BLaER1 (cell line): ENCODE measurements around the gene SPG21.

Experiments
- H3K27ac ChIP-seq: shearing (Covaris generic); formaldehyde crosslinking; 2 replicates; pipeline ENCODE4 v1.8.1; 2022
- H3K27me3 ChIP-seq: shearing (Covaris generic); formaldehyde crosslinking; 2 replicates; pipeline ENCODE4 v1.8.1; 2022
- H3K36me3 ChIP-seq: shearing (Covaris generic); formaldehyde crosslinking; 2 replicates; pipeline ENCODE4 v1.8.1; 2022
- H3K4me1 ChIP-seq: shearing (Covaris generic); formaldehyde crosslinking; 2 replicates; pipeline ENCODE4 v1.8.1; 2022
- H3K4me2 ChIP-seq: shearing (Covaris generic); formaldehyde crosslinking; 2 replicates; pipeline ENCODE4 v1.8.1; 2022
- H3K4me3 ChIP-seq: shearing (Covaris generic); formaldehyde crosslinking; 2 replicates; pipeline ENCODE4 v1.8.1; 2022
- H3K9ac ChIP-seq: shearing (Covaris generic); formaldehyde crosslinking; 2 replicates; pipeline ENCODE4 v1.8.1; 2022
- H3K9me3 ChIP-seq: shearing (Covaris generic); formaldehyde crosslinking; 2 replicates; pipeline ENCODE4 v1.8.1; 2022
- H4K20me1 ChIP-seq: shearing (Covaris generic); formaldehyde crosslinking; 2 replicates; pipeline ENCODE4 v1.8.1; 2022
- Cebpa-rat ChIP-seq: shearing (Covaris generic); IDR thresholded peaks from 2 replicates; pipeline ENCODE4 v1.8.1; 2022

The SPG21 gene

DNA sequence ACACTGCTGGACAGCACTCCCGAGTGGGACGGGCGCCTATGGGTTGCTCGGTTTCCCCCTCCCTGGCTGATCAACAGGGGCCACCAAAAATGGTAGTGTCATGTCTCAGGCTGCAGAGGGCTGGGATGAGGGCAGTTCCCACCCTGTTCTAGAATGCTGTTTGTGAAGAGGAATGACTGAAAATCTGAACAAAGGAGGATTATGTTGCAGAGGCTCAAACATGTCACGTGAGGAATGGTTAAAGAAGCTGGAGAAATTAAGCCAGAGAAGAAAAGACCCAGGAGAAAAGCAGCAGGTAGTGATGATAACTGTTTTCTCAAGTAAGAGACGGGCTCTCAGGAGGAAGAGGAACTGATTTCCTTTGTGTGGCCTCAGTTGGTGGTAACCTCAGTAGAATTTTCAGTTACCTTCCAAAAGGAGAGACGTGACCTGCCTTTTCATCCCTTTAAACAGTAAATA, 10.4 kb downstream of the SPG21 start:
- no peak overlapping the region for H3K27ac ChIP-seq
- H3K36me3 ChIP-seq: peaks cover 99% of the 10 kb centered on the region
- no peak overlapping the region for H3K4me2 ChIP-seq
- no peaks in the 10 kb centered on the region for H3K27me3 ChIP-seq
- no peaks in the 10 kb centered on the region for H3K4me1 ChIP-seq
- no peak overlapping the region for H3K9ac ChIP-seq
- H3K9me3 ChIP-seq: no peaks in the 10 kb centered on the region
- peaks cover 19% of the 10 kb centered on the region for H4K20me1 ChIP-seq
- no peak overlapping the region for H3K4me3 ChIP-seq
- TF ChIP-seq Cebpa-rat: no peak

DNA sequence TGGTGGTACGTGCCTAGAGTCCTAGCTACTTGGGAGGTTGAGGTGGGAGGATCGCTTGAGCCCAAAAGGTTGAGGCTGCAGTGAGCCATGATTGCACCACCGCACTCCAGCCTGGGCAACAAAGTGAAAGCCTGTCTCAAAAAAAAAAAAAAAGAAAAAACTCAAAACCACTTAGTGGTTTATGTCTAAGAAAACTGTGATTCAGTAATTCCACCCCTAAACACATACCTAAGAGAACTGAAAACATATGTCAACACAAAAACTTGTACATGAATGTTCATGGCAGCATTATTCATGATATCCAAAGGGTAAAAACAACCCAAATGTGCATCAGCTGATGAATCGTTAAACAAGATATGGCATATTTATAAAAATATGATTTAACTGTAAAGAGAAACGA, 14.3 kb downstream of the SPG21 start:
- no peak for TF ChIP-seq Cebpa-rat
- Histone ChIP-seq H3K9me3 (no peaks in the 10 kb centered on the region), H3K27ac (no peak overlapping the region), H4K20me1 (no peaks in the 10 kb centered on the region), H3K36me3 (peaks cover 98% of the 10 kb centered on the region), H3K4me1 (no peaks in the 10 kb centered on the region), H3K9ac (no peak overlapping the region), H3K27me3 (no peaks in the 10 kb centered on the region), H3K4me3 (no peak overlapping the region), H3K4me2 (no peak overlapping the region)

DNA sequence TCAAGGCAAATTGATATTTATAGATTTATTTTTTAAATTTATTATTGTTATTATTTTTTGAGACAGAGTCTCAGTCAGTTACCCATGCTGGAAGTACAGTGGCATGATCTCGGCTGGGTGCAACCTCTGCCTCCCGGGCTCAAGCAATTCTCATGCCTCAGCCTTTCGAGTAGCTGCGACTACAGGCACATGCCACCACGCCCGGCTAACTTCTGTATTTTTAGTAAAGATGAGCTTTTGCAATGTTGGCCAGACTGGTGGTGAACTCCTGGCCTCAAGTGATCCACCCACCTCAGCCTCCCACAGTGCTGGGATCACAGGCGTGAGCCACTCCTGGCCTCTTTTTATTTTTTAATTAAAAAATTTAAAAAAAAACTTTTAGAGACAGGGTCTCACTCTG, 19.0 kb downstream of the SPG21 start:
- no peaks in the 10 kb centered on the region for H3K9me3 ChIP-seq
- peaks cover 95% of the 10 kb centered on the region for H3K36me3 ChIP-seq
- no peak overlapping the region for H3K4me3 ChIP-seq
- H3K4me2 ChIP-seq: no peak overlapping the region
- no peaks in the 10 kb centered on the region for H4K20me1 ChIP-seq
- no peak for TF ChIP-seq Cebpa-rat
- H3K27ac ChIP-seq: no peak overlapping the region
- H3K9ac ChIP-seq: no peak overlapping the region
- no peaks in the 10 kb centered on the region for H3K4me1 ChIP-seq
- no peaks in the 10 kb centered on the region for H3K27me3 ChIP-seq

DNA sequence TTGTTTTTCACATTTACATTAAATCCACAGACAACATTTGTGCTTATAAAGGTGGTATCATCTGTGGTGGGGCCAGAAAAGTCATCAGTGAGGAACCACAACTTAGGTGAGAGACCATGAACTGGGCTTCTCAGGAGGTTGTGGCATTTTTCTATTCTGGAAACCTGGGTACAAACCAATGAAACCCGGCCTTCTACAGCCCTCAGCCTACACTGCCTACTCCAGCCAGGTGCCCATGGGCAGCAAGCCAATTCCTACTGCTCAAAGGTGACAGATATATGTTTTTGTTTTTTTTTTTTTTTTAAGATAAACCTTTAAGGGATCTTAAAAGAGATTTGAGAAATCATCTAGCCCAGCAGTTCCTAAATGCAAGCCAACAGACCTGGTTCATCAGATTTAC, 20.3 kb downstream of the SPG21 start:
- H3K27ac ChIP-seq: no peak overlapping the region
- TF ChIP-seq Cebpa-rat: no peak
- no peaks in the 10 kb centered on the region for H3K9me3 ChIP-seq
- no peaks in the 10 kb centered on the region for H4K20me1 ChIP-seq
- no peak overlapping the region for H3K9ac ChIP-seq
- peaks cover 95% of the 10 kb centered on the region for H3K36me3 ChIP-seq
- no peaks in the 10 kb centered on the region for H3K4me1 ChIP-seq
- no peak overlapping the region for H3K4me2 ChIP-seq
- H3K4me3 ChIP-seq: no peak overlapping the region
- no peaks in the 10 kb centered on the region for H3K27me3 ChIP-seq

DNA sequence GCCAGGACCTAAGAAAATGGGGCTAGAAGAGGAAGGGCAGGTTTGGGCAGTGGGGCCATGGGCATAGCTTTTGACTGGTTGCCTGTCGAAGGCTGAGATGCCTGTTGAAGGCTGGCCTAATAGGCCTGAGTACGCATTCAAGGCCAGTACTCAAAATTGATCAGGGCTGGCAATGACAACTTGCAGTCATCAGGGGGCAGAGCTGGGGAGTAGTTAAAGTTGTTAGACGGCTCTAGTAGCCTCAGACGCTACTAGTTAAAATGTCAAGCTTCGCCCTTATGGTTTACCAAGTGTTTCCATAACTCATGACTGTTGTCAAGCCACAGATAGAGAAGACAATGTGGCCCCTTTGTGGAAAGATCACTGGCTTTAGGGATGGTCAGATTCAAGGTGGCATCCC, 28.7 kb downstream of the SPG21 start:
- no peak for TF ChIP-seq Cebpa-rat
- Histone ChIP-seq H3K36me3 (peaks cover 92% of the 10 kb centered on the region), H3K27ac (no peak overlapping the region), H3K4me1 (no peaks in the 10 kb centered on the region), H3K27me3 (no peaks in the 10 kb centered on the region), H3K4me3 (no peak overlapping the region), H3K4me2 (no peak overlapping the region), H3K9ac (no peak overlapping the region), H3K9me3 (peaks cover 1% of the 10 kb centered on the region; the same call in 1 of the 2 replicates), H4K20me1 (no peaks in the 10 kb centered on the region)

DNA sequence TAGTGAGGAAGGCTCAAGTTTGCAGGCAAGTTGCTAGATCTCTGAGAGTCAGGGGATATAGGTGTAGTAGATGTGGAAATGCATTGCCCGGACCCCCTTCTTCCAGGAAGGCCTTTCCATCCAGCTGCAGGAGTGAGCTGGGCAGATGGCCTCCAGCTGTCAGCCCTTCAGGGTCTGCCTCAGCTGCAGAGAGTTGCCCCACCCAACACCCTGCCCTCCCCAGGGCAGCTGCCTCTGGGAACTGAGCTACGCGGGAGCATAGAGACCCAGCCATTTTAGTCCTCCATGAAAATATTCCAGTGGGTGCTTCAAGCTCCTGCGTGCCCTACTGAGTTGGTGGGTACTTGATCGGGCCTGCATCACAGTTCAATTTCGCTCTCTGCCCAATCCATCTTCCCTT, 29.6 kb downstream of the SPG21 start:
- no peak for TF ChIP-seq Cebpa-rat
- no peaks in the 10 kb centered on the region for H3K27me3 ChIP-seq
- H3K4me3 ChIP-seq: no peak overlapping the region
- H3K9me3 ChIP-seq: peaks cover 10% of the 10 kb centered on the region
- no peak overlapping the region for H3K9ac ChIP-seq
- peaks cover 92% of the 10 kb centered on the region for H3K36me3 ChIP-seq
- no peaks in the 10 kb centered on the region for H3K4me1 ChIP-seq
- H3K27ac ChIP-seq: no peak overlapping the region
- no peaks in the 10 kb centered on the region for H4K20me1 ChIP-seq
- H3K4me2 ChIP-seq: no peak overlapping the region

DNA sequence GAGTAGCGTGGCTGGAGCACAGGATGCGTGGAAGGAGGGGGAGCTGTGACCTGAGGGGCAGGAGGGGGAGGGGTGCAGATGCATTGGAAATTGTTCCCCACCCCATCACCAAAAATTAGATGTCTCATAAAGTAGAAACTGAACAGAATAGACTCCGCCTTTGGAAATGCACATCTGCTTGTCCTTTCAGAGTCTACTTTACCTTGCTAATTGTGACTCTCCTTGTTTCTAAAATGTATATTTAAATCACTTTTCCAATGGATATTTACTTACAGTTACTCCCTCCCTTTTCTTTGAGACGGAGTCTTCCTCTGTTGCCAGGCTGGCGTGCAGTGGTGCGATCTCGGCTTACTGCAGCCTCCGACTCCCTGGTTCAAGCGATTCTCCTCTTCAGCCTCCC, 30.6 kb downstream of the SPG21 start:
- H3K4me3 ChIP-seq: no peak overlapping the region
- no peaks in the 10 kb centered on the region for H4K20me1 ChIP-seq
- TF ChIP-seq Cebpa-rat: no peak
- peaks cover 85% of the 10 kb centered on the region for H3K36me3 ChIP-seq
- peaks cover 13% of the 10 kb centered on the region for H3K9me3 ChIP-seq
- no peak overlapping the region for H3K9ac ChIP-seq
- H3K27me3 ChIP-seq: no peaks in the 10 kb centered on the region
- no peak overlapping the region for H3K27ac ChIP-seq
- H3K4me2 ChIP-seq: no peak overlapping the region
- no peaks in the 10 kb centered on the region for H3K4me1 ChIP-seq

DNA sequence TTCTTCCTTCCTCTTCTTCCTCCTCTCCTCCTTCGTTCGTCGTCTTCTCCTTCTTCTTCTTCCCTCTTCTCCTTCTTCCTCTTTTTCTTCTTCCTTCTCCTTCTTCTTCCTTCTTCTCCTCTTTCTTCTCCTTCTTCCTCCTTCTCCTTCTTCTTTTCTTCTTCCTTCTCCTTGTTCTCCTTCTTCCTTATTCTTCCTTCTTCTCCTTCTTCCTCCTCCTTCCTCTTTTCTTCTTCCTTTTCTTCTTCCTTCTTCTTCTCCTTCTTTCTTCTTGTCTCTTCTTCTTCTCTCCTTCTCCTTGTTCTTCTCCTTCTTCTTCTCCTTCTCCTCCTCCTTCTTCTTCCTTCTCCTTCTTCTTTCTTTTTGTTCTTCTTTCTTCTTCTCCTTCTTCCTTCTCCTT, 35.3 kb downstream of the SPG21 start:
- TF ChIP-seq Cebpa-rat: no peak
- Histone ChIP-seq H3K4me1 (no peaks in the 10 kb centered on the region), H3K27me3 (no peaks in the 10 kb centered on the region), H3K9ac (no peak overlapping the region), H3K4me2 (no peak overlapping the region), H3K27ac (no peak overlapping the region), H3K9me3 (peaks cover 13% of the 10 kb centered on the region), H3K4me3 (no peak overlapping the region), H4K20me1 (no peaks in the 10 kb centered on the region), H3K36me3 (peaks cover 37% of the 10 kb centered on the region)

DNA sequence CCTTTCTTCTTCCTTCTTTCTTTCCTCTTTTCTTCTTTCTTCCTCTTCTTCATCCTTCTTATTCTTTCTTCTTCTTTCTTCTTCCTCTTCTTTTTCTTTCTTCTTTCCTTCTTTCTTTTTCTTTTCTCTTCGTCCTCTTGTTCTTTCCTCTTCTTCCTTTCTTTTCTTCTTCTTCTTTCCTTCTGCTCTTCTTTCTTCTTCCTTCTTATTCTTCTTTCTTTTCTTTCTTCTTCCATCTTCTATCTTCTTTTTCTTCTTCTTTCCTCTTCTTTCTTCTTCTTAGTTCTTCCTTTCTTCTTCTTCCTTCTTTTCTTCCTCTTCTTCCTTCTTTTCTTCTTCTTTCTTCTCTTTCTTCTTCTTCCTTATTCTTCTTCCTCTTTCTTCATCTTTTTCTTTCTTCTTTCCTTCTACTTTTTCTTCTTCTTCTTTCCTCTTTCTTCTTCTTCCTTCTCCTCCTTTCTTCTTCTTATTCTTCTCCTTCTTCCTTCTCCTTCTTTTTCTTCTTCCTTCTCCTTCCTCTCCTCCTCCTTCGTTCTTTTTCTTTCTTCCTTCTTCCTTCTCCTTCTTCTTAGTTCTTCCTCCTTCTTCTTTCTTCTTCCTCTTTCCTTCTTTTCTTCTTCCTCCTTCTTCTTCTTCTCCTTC, 37.8 kb downstream of the SPG21 start:
- no peaks in the 10 kb centered on the region for H3K27me3 ChIP-seq
- H3K4me1 ChIP-seq: no peaks in the 10 kb centered on the region
- no peak overlapping the region for H3K9ac ChIP-seq
- no peaks in the 10 kb centered on the region for H4K20me1 ChIP-seq
- H3K36me3 ChIP-seq: peaks cover 20% of the 10 kb centered on the region
- no peak overlapping the region for H3K4me2 ChIP-seq
- no peak overlapping the region for H3K27ac ChIP-seq
- peaks cover 13% of the 10 kb centered on the region for H3K9me3 ChIP-seq
- H3K4me3 ChIP-seq: no peak overlapping the region
- TF ChIP-seq Cebpa-rat: no peak

DNA sequence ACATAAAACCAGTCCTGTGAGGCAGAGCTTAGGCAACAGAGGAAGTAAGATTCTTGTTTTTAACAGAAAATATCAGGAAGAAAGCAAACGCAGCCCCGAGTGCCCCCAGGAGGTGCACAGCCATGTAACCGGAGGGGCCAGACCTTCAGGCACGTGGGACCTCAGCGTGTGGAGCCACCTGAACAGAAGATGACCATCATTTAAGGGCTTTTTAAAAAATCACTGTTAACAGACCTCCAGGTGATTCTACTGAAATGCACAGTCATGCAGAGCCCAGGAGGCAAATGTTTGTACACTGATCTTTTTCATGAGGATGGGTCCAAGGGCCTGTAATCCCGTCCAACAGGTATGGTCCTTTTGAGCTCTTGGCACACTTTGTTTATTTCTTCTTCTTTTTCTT, 38.8 kb downstream of the SPG21 start:
- H3K27ac ChIP-seq: no peak overlapping the region

More for the DNA sequence above, 38.8 kb downstream of the SPG21 start:
- no peak for TF ChIP-seq Cebpa-rat
- Histone ChIP-seq H3K4me1 (no peaks in the 10 kb centered on the region), H3K27me3 (no peaks in the 10 kb centered on the region), H3K36me3 (peaks cover 10% of the 10 kb centered on the region), H3K4me3 (no peak overlapping the region), H3K9ac (no peak overlapping the region), H4K20me1 (no peaks in the 10 kb centered on the region), H3K4me2 (no peak overlapping the region), H3K9me3 (peaks cover 10% of the 10 kb centered on the region)
